SK-N-SH treated with all-trans-retinoic acid at 6 μM for 48 hours (cell line): ENCODE measurements around the gene KIF13A.

ENCODE experiments used
- SNAI2 ChIP-seq: fragments of 250-450 bp; sonication (Bioruptor Pico); IDR thresholded peaks from 2 replicates; pipeline ENCODE4 v1.5.0; 2020; ENCODE audit warnings: mild to moderate bottlenecking, moderate library complexity
- ZFP3 ChIP-seq: fragments of 250-450 bp; sonication (Bioruptor Pico); IDR thresholded peaks from 2 replicates; pipeline ENCODE4 v1.5.0; 2020; ENCODE audit warnings: mild to moderate bottlenecking, moderate library complexity
- TF ChIP-seq, protein P1 (sequence below): fragments of 250-450 bp; sonication (Bioruptor Pico); IDR thresholded peaks from 2 replicates; pipeline ENCODE4 v1.8.0; 2020; ENCODE audit warnings: mild to moderate bottlenecking, moderate library complexity, borderline replicate concordance
- TF ChIP-seq, protein P2 (sequence below): fragments of 250-450 bp; sonication (Bioruptor Pico); IDR thresholded peaks from 2 replicates; pipeline ENCODE4 v1.5.1; 2020; ENCODE audit warnings: low read depth, mild to moderate bottlenecking, moderate library complexity
- TF ChIP-seq, protein P3 (sequence below): fragments of 250-450 bp; sonication (Bioruptor Pico); IDR thresholded peaks from 2 replicates; pipeline ENCODE4 v1.5.1; 2021; ENCODE audit warnings: mild to moderate bottlenecking, moderate library complexity

DNA sequence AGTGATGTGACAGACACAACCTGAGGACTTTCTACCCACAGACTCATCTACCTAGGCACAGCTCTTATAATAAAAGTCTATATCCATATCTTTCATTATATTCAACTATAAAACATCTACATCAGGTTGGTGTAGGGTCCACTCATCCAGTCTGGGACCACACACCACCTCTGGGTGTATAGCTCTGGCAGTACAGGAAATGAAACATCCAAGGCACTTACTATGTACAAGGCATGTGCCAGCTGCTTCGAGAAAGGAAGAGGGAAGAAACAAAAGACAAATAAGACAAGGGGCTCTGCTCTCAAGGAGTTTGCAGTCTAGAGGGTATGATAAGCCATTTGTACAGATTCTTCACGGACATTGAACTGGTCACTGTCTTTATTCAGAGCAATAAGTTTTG, 18.6 kb downstream of the KIF13A start:
- TF ChIP-seq, protein P1, sequence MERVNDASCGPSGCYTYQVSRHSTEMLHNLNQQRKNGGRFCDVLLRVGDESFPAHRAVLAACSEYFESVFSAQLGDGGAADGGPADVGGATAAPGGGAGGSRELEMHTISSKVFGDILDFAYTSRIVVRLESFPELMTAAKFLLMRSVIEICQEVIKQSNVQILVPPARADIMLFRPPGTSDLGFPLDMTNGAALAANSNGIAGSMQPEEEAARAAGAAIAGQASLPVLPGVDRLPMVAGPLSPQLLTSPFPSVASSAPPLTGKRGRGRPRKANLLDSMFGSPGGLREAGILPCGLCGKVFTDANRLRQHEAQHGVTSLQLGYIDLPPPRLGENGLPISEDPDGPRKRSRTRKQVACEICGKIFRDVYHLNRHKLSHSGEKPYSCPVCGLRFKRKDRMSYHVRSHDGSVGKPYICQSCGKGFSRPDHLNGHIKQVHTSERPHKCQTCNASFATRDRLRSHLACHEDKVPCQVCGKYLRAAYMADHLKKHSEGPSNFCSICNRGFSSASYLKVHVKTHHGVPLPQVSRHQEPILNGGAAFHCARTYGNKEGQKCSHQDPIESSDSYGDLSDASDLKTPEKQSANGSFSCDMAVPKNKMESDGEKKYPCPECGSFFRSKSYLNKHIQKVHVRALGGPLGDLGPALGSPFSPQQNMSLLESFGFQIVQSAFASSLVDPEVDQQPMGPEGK (CRISPR knock-in tag): no peak
- TF ChIP-seq, protein P2, sequence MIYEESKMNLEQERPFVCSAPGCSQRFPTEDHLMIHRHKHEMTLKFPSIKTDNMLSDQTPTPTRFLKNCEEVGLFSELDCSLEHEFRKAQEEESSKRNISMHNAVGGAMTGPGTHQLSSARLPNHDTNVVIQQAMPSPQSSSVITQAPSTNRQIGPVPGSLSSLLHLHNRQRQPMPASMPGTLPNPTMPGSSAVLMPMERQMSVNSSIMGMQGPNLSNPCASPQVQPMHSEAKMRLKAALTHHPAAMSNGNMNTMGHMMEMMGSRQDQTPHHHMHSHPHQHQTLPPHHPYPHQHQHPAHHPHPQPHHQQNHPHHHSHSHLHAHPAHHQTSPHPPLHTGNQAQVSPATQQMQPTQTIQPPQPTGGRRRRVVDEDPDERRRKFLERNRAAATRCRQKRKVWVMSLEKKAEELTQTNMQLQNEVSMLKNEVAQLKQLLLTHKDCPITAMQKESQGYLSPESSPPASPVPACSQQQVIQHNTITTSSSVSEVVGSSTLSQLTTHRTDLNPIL (CRISPR knock-in tag): no peak
- TF ChIP-seq SNAI2 (CRISPR knock-in tag) (no peak), ZFP3 (CRISPR knock-in tag) (no peak)
- TF ChIP-seq, protein P3, sequence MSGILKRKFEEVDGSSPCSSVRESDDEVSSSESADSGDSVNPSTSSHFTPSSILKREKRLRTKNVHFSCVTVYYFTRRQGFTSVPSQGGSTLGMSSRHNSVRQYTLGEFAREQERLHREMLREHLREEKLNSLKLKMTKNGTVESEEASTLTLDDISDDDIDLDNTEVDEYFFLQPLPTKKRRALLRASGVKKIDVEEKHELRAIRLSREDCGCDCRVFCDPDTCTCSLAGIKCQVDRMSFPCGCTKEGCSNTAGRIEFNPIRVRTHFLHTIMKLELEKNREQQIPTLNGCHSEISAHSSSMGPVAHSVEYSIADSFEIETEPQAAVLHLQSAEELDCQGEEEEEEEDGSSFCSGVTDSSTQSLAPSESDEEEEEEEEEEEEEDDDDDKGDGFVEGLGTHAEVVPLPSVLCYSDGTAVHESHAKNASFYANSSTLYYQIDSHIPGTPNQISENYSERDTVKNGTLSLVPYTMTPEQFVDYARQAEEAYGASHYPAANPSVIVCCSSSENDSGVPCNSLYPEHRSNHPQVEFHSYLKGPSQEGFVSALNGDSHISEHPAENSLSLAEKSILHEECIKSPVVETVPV: no peak
